Tibial nerve (tissue), 4 donors: ENCODE data around the gene ARMC8. TPM values are rescaled to one million over a fixed set of nuclear protein-coding genes. Genes with fewer than 3 reads are reported as not detected.

ENCODE experiments used
- DNase-seq, 2 donors: peaks; one replicate each; pipeline ENCODE4 v3.0.0-alpha.2; 2019; ENCODE audit warnings: low spot score in 2 of 2
- H3K27ac ChIP-seq, 4 donors: fragments of 200-600 bp; sonication (generic) in 3 of 4; one replicate each; pipeline ENCODE4 v1.5.1; 2017 to 2019; ENCODE audit warnings: mild to moderate bottlenecking in 1 of 4
- H3K27me3 ChIP-seq, 2 donors: fragments of 200-600 bp; sonication (generic) in 1 of 2; one replicate each; pipeline versions ENCODE4 v1.5.1 to v1.6.0; 2017 to 2019
- H3K36me3 ChIP-seq, 3 donors: fragments of 200-600 bp; sonication (generic); one replicate each; pipeline ENCODE4 v1.5.1; 2018 to 2019
- H3K4me1 ChIP-seq, 4 donors: fragments of 200-600 bp; sonication (generic) in 3 of 4; one replicate each; pipeline ENCODE4 v1.5.1; 2017 to 2019
- H3K4me3 ChIP-seq, 4 donors: fragments of 200-600 bp; sonication (generic) in 3 of 4; one replicate each; pipeline ENCODE4 v1.5.1; 2017 to 2019; ENCODE audit warnings: mild to moderate bottlenecking in 1 of 4, moderate library complexity in 1 of 4
- H3K9me3 ChIP-seq, 4 donors: fragments of 200-600 bp; sonication (generic) in 3 of 4; one replicate each; pipeline ENCODE4 v1.5.1; 2017 to 2019
- EP300 ChIP-seq, 2 donors: sonication (generic); formaldehyde crosslinking; IDR thresholded peaks; one replicate each; pipeline ENCODE4 v1.6.1; 2017; ENCODE audit warnings: antibody characterized with exemption in 2 of 2, mild to moderate bottlenecking in 1 of 2
- POLR2A ChIP-seq, 2 donors: fragments of 450-650 bp; IDR thresholded peaks; one replicate each; pipeline ENCODE4 v1.6.1; 2017; ENCODE audit warnings: antibody characterized with exemption in 2 of 2, mild to moderate bottlenecking in 2 of 2, moderate library complexity in 2 of 2
- WGBS, 2 donors: methylation state at CpG; one replicate each; pipeline ENCODE4 v1.1.5; 2018; 5-methylcytosine and 5-hydroxymethylcytosine counted together
- total RNA-seq, 4 donors: library from RNA; depleted of rRNA; stranded (reverse); fragments of >200 nt; gene quantifications; one replicate each; pipeline ENCODE4 v1.1.0, GENCODE V29; 2016
- TF ChIP-seq, protein P1 (sequence below), 5 experiments: fragments of 200-600 bp in 3 of 5; fragments of 450-650 bp in 2 of 5; sonication (generic) in 3 of 5; IDR thresholded peaks; one replicate each; pipeline ENCODE4 v1.5.1; 2016 to 2019; ENCODE audit warnings: antibody characterized with exemption in 5 of 5, mild to moderate bottlenecking in 3 of 5, moderate library complexity in 2 of 5

Gene ARMC8
- total RNA-seq, 4 donors from 2014 or later = 47.3 to 69.6 (median 55.7) TPM

DNA sequence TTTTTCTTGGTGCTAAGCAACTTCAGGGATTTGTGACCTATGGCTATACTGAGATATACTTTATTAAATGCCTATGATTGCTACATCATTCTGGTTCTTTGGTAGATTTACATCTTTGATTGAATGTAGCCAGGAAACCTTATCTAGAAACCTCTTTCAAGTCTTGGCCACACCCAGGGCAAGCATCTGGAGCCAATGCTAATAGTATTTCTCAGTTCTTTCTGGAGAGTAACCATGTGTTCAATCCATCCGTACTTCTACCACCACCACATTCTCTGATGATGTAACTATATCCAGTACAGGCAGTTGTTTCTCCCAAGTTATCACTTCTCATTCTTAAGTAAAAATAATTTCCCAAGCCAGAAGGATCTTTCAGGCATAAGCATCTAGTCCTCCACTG lies 73.5 kb downstream of the ARMC8 start:
- Histone ChIP-seq H3K27me3 (no peaks in the 10 kb centered on the region), H3K9me3 (no peaks in the 10 kb centered on the region), H3K36me3 (peaks cover 0 to 42% (median 0%) of the 10 kb centered on the region in 3 donors), H3K27ac (no peak overlapping the region), H3K4me1 (no peaks in the 10 kb centered on the region), H3K4me3 (no peak overlapping the region)
- 67 to 70% methylated on average over 1 of the region's 1 CpG for WGBS, 2 donors
- no peak for DNase-seq
- TF ChIP-seq, protein P1, sequence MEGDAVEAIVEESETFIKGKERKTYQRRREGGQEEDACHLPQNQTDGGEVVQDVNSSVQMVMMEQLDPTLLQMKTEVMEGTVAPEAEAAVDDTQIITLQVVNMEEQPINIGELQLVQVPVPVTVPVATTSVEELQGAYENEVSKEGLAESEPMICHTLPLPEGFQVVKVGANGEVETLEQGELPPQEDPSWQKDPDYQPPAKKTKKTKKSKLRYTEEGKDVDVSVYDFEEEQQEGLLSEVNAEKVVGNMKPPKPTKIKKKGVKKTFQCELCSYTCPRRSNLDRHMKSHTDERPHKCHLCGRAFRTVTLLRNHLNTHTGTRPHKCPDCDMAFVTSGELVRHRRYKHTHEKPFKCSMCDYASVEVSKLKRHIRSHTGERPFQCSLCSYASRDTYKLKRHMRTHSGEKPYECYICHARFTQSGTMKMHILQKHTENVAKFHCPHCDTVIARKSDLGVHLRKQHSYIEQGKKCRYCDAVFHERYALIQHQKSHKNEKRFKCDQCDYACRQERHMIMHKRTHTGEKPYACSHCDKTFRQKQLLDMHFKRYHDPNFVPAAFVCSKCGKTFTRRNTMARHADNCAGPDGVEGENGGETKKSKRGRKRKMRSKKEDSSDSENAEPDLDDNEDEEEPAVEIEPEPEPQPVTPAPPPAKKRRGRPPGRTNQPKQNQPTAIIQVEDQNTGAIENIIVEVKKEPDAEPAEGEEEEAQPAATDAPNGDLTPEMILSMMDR (IDR thresholded peaks at IDR 0.05) = no peak
- TF ChIP-seq POLR2A (IDR thresholded peaks at IDR 0.05) (no peak), EP300 (IDR thresholded peaks at IDR 0.05) (no peak)

DNA sequence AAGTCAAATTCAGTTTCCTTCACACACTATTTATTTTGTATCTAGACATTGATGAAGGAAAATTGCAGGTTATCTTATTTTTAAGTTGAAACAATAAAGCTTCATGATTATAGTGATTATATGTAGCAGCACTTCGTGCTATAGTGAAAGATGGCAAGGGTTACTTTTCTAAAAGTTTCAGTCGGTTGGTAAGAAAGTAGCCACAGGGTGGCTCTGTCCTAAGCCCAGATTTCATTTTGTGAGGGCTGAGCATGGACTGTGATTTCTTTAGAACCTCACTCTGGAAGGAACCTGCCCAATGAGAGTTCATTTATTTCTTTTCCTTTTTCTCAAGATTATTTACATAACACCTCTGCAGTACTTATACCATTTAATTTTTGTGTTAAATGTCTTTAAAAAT lies 76.0 kb downstream of the ARMC8 start:
- DNase-seq = no peak
- no peak overlapping the region for H3K4me3 ChIP-seq
- TF ChIP-seq POLR2A (IDR thresholded peaks at IDR 0.05) = no peak
- TF ChIP-seq, protein P1 (IDR thresholded peaks at IDR 0.05) = no peak
- TF ChIP-seq EP300 (IDR thresholded peaks at IDR 0.05) = no peak
- H3K9me3 ChIP-seq = no peaks in the 10 kb centered on the region
- no peaks in the 10 kb centered on the region for H3K27me3 ChIP-seq
- no peak overlapping the region for H3K27ac ChIP-seq
- 32 to 46% methylated on average over 2 of the region's 2 CpGs for WGBS, 2 donors
- H3K36me3 ChIP-seq = peaks cover 0 to 64% (median 0%) of the 10 kb centered on the region in 3 donors
- no peaks in the 10 kb centered on the region for H3K4me1 ChIP-seq

DNA sequence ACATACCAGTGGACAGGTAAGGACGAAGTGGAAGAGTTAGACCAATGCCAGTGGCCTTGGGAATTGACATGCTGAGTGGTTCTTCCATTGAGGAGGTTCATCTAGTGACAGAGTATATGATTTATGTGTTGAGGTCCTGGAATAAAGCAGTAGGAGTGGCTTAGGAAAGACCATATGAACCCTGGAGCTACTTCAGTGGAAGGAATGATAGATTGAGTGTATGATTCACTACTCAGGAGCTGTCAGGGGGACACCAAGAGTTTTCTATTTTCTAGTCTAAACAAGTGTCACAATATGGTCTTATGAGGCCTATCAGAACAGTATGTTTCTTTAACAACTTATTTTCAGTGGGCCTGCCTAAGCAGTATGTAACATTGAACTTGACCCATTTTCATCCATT lies 78.6 kb downstream of the ARMC8 start:
- no peak overlapping the region for H3K27ac ChIP-seq
- H3K4me3 ChIP-seq = no peak overlapping the region
- H3K27me3 ChIP-seq = no peaks in the 10 kb centered on the region
- 98 to 100% methylated on average over 1 of the region's 1 CpG for WGBS, 2 donors
- peaks cover 0 to 62% (median 0%) of the 10 kb centered on the region in 3 donors for H3K36me3 ChIP-seq
- no peaks in the 10 kb centered on the region for H3K9me3 ChIP-seq
- no peaks in the 10 kb centered on the region for H3K4me1 ChIP-seq
- TF ChIP-seq, protein P1 (IDR thresholded peaks at IDR 0.05) = no peak
- TF ChIP-seq EP300 (IDR thresholded peaks at IDR 0.05) (no peak), POLR2A (IDR thresholded peaks at IDR 0.05) (no peak)
- no peak for DNase-seq

DNA sequence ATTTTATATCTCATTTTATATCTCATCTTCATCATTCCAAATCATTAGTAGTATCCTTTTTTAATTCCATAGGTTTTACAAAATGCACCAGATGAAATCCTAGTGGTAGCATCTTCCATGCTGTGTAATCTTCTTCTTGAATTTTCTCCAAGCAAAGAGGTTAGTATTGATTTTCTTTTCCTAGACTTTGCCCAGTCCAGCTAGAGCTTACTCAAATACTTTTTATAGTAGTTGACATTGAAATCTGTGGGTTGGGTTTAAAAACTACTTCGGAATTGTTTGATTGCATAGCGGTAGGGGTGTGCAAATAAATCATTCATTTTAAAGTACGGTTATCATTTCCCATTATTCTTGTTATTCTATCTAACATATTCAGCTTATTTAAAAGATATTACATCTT lies 80.0 kb downstream of the ARMC8 start:
- TF ChIP-seq, protein P1 (IDR thresholded peaks at IDR 0.05) = no peak
- no peak for TF ChIP-seq POLR2A (IDR thresholded peaks at IDR 0.05)
- TF ChIP-seq EP300 (IDR thresholded peaks at IDR 0.05) = no peak
- H3K36me3 ChIP-seq = peaks cover 0 to 75% (median 0%) of the 10 kb centered on the region in 3 donors
- 98% methylated on average over 3 of the region's 3 CpGs for WGBS, 2 donors

DNA sequence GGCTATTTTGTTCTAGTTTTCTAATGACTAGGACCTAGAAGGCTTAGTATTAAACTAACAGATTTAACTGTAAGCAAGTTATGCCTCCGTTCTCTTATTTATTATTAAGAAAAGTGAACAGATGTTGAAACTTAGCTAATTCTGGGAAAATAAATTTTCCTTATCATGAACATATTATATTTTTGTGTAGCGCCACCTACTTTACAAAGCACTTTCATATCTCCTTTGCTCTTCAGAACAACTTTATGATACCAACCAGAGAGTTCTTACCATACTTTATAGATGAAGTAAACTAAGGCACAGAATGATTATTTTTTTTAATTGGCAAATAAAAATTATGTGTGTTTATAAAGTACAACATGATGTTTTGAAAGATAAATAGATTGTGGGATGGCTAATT lies 83.1 kb downstream of the ARMC8 start:
- TF ChIP-seq, protein P1 (IDR thresholded peaks at IDR 0.05) = no peak
- TF ChIP-seq EP300 (IDR thresholded peaks at IDR 0.05) (no peak), POLR2A (IDR thresholded peaks at IDR 0.05) (no peak)
- 89 to 93% methylated on average over 2 of the region's 2 CpGs for WGBS, 2 donors
- no peaks in the 10 kb centered on the region for H3K27me3 ChIP-seq
- no peak overlapping the region for H3K4me3 ChIP-seq
- no peak overlapping the region for H3K27ac ChIP-seq
- H3K36me3 ChIP-seq = peaks cover 0 to 84% (median 7%) of the 10 kb centered on the region in 3 donors
- no peaks in the 10 kb centered on the region for H3K4me1 ChIP-seq
- H3K9me3 ChIP-seq = no peaks in the 10 kb centered on the region
- DNase-seq = no peak

More for the DNA sequence above, 80.0 kb downstream of the ARMC8 start:
- Histone ChIP-seq H3K4me1 (no peaks in the 10 kb centered on the region), H3K27me3 (no peaks in the 10 kb centered on the region), H3K4me3 (no peak overlapping the region), H3K27ac (no peak overlapping the region), H3K9me3 (no peaks in the 10 kb centered on the region)
- DNase-seq = no peak
